Activated CD4-positive, alpha-beta memory T cell treated with anti-CD3 and anti-CD28 coated beads for 36 hours (primary cell): Measurements from ENCODE around the gene CHRNB4. TPM values are rescaled to one million over a fixed set of nuclear protein-coding genes. Genes with fewer than 3 reads are reported as not detected.

Source experiments
- CTCF ChIA-PET: fragments of 350-600 bp; sonication (Branson Sonifier 250); formaldehyde crosslinking; loops from one replicate; lab custom pipeline; 2021; ENCODE audit warnings: antibody characterized with exemption, inconsistent platforms; lab: Charles Lee
- POLR2A ChIA-PET: fragments of 350-600 bp; sonication (Branson Sonifier 250); formaldehyde crosslinking; loops from one replicate; lab custom pipeline; 2021; ENCODE audit warnings: antibody characterized with exemption; lab: Charles Lee
- DNase-seq: peaks from one replicate; pipeline ENCODE4 v3.0.0-alpha.2; 2020
- H3K27ac Mint-ChIP-seq: one replicate; pipeline ENCODE4 v1.8.0; 2021; ENCODE audit warnings: mixed read lengths
- H3K27me3 Mint-ChIP-seq: one replicate; pipeline ENCODE4 v1.8.0; 2021; ENCODE audit warnings: mixed read lengths
- H3K36me3 Mint-ChIP-seq: one replicate; pipeline ENCODE4 v1.8.0; 2021; ENCODE audit warnings: mixed read lengths
- H3K4me1 Mint-ChIP-seq: one replicate; pipeline ENCODE4 v1.8.0; 2021; ENCODE audit warnings: low read depth, mixed read lengths
- H3K4me3 Mint-ChIP-seq: one replicate; pipeline ENCODE4 v1.8.0; 2021; ENCODE audit warnings: mild to moderate bottlenecking, mixed read lengths
- H3K9me3 Mint-ChIP-seq: one replicate; pipeline ENCODE4 v1.8.0; 2021; ENCODE audit warnings: mixed read lengths
- intact Hi-C: fragments of 100-400 bp; cut with micrococcal nuclease; formaldehyde crosslinking; loops from one replicate; pipeline ENCODE4 v1.15.1; 2023
- total RNA-seq, 2 experiments: library from RNA; stranded (reverse); gene quantifications; one replicate each; pipeline ENCODE4 v1.2.3, GENCODE V29; 2021

The CHRNB4 gene
- total RNA-seq, 2 experiments from 2014 or later, result not detected

DNA sequence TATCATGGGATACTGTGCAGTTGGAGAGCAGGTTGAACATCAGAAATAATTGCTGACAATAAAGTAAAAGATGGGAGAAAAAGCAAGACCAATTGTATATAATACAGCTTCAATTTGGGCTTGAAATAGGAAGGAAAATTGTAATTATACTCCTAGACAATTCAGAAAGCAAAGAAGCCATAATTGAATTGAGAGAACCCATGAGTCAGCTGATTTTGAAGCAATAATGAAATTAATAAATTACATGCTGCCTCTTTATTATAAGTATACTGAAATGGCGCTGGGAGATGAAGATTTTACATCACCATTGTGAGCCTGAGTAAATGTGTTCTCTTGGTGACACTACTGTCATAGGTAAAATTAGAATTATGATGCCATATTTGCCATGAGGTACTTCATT, 43.4 kb downstream of the CHRNB4 start:
- no peak for DNase-seq
- H3K9me3 Mint-ChIP-seq, result no peaks in the 10 kb centered on the region
- no peak overlapping the region for H3K27ac Mint-ChIP-seq
- intact Hi-C loops, result no loop called here
- peaks cover 8% of the 10 kb centered on the region for H3K27me3 Mint-ChIP-seq
- H3K4me1 Mint-ChIP-seq, result no peaks in the 10 kb centered on the region
- H3K36me3 Mint-ChIP-seq, result no peaks in the 10 kb centered on the region
- ChIA-PET CTCF (no interaction called here), POLR2A (no interaction called here)
- no peak overlapping the region for H3K4me3 Mint-ChIP-seq

- no peak overlapping the region for H3K4me3 Mint-ChIP-seq
- H3K36me3 Mint-ChIP-seq, result no peaks in the 10 kb centered on the region
- H3K27me3 Mint-ChIP-seq, result no peaks in the 10 kb centered on the region
- no peaks in the 10 kb centered on the region for H3K9me3 Mint-ChIP-seq
- H3K4me1 Mint-ChIP-seq, result no peaks in the 10 kb centered on the region
- no peak for DNase-seq
- ChIA-PET CTCF (interaction anchor here (0.5 to 1.0 kb wide), 2 partner anchors 9 to 1192 kb away, joined by 3 read pairs; partner anchors contain the start of gene CHRNA5), POLR2A (no interaction called here)
- intact Hi-C loops, result no loop called here
- no peak overlapping the region for H3K27ac Mint-ChIP-seq
These were observed 66.1 kb downstream of the CHRNB4 start for GRCh38 chr15:78574944-78575343.

Other genes with a start within 250 kb of the CHRNB4 start
- 10 to 100 TPM; 52.8 to 53.7 TPM for gene IREB2, start 203.0 kb downstream of the CHRNB4 start, total RNA-seq
- gene HYKK, start 133.6 kb downstream of the CHRNB4 start, total RNA-seq, result 1 to 10 TPM; 2.2 to 2.7 TPM
- gene PSMA4, start 100.8 kb downstream of the CHRNB4 start, total RNA-seq, result 100 to 1,000 TPM; 220 to 226 TPM
- 1 to 10 TPM; 4.0 to 4.5 TPM for gene CHRNA5, start 75.7 kb downstream of the CHRNB4 start, total RNA-seq
- gene CHRNA3, start 20.2 kb downstream of the CHRNB4 start, total RNA-seq, result not detected
- gene ADAMTS7, start 170.3 kb upstream of the CHRNB4 start, total RNA-seq, result under 1 TPM; 0.10 TPM
- 100 to 1,000 TPM; 262 TPM for gene MORF4L1, start 231.7 kb upstream of the CHRNB4 start, total RNA-seq